NOMO-1 treated with DMSO at 0.1 percent for 48 hours (cell line): Measurements from ENCODE around the gene GYG1.

ENCODE experiments used
- DNase-seq: peaks from one replicate; lab custom pipeline; 2025; ENCODE audit not compliant: unreplicated experiment; lab: John Stamatoyannopoulos, UW

Gene GYG1

GRCh38 chr3:148991219-148992026 lies at the start of gene GYG1:
GYG1 (plus strand) TSS chr3:148991540; CDS start chr3:148991641, 101 bp downstream.
- peak; percentile 85 for DNase-seq

GRCh38 chr3:148943506-148944205 lies 47.7 kb upstream of the GYG1 start:
- peak; percentile 86 for DNase-seq

GRCh38 chr3:148945116-148945515 lies 46.2 kb upstream of the GYG1 start:
- no peak for DNase-seq

- peak; percentile 22 for DNase-seq
These were observed 42.3 kb upstream of the GYG1 start for GRCh38 chr3:148948913-148949657.

GRCh38 chr3:148950806-148951205 lies 40.5 kb upstream of the GYG1 start:
- no peak for DNase-seq

GRCh38 chr3:148951599-148952361 lies 39.6 kb upstream of the GYG1 start:
- DNase-seq = no peak

- no peak for DNase-seq
These were observed 38.2 kb upstream of the GYG1 start for GRCh38 chr3:148953094-148953493.

- DNase-seq = no peak
These were observed 36.4 kb upstream of the GYG1 start for GRCh38 chr3:148954981-148955380.

- DNase-seq = peak; percentile 69
These were observed 35.6 kb upstream of the GYG1 start for GRCh38 chr3:148955544-148956346.

- DNase-seq = peak; percentile 85
These were observed 33.8 kb upstream of the GYG1 start for GRCh38 chr3:148957586-148957985.

- no peak for DNase-seq
These were observed 32.6 kb upstream of the GYG1 start for GRCh38 chr3:148958696-148959095.

GRCh38 chr3:148962513-148962912 lies 28.8 kb upstream of the GYG1 start:
- peak; percentile 36 for DNase-seq

GRCh38 chr3:148964809-148965208 lies 26.5 kb upstream of the GYG1 start:
- no peak for DNase-seq

- DNase-seq = no peak
These were observed 23.0 kb upstream of the GYG1 start for GRCh38 chr3:148968321-148968720.

GRCh38 chr3:148970271-148970670 lies 21.1 kb upstream of the GYG1 start:
- no peak for DNase-seq

- DNase-seq = no peak
These were observed 19.8 kb upstream of the GYG1 start for GRCh38 chr3:148971401-148972163.

- peak; percentile 75 for DNase-seq
These were observed 16.6 kb upstream of the GYG1 start for GRCh38 chr3:148974726-148975125.

GRCh38 chr3:148975248-148975647 lies 16.1 kb upstream of the GYG1 start:
- no peak for DNase-seq

GRCh38 chr3:148975696-148976095 lies 15.6 kb upstream of the GYG1 start:
- no peak for DNase-seq
